ENCODE results near the gene IL1RAP.

- TF ChIP-seq POLR2A (IDR thresholded peaks at IDR 0.05) = no peak
- TF ChIP-seq, protein P1, sequence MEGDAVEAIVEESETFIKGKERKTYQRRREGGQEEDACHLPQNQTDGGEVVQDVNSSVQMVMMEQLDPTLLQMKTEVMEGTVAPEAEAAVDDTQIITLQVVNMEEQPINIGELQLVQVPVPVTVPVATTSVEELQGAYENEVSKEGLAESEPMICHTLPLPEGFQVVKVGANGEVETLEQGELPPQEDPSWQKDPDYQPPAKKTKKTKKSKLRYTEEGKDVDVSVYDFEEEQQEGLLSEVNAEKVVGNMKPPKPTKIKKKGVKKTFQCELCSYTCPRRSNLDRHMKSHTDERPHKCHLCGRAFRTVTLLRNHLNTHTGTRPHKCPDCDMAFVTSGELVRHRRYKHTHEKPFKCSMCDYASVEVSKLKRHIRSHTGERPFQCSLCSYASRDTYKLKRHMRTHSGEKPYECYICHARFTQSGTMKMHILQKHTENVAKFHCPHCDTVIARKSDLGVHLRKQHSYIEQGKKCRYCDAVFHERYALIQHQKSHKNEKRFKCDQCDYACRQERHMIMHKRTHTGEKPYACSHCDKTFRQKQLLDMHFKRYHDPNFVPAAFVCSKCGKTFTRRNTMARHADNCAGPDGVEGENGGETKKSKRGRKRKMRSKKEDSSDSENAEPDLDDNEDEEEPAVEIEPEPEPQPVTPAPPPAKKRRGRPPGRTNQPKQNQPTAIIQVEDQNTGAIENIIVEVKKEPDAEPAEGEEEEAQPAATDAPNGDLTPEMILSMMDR (IDR thresholded peaks at IDR 0.05) = no peak
Measured at GRCh38 chr3:190619353-190619752, 105.5 kb downstream of the IL1RAP start.

All from body of pancreas (tissue), 4 donors.